HEK293 (cell line): Measurements from ENCODE around the gene TMPRSS5.

ENCODE experiments used
- CTCF ChIA-PET: fragments of 350-600 bp; formaldehyde crosslinking; extraction: SDS; loops from one replicate; lab custom pipeline; 2021; ENCODE audit warnings: antibody characterized with exemption; lab: Yijun Ruan, JAX
- POLR2A ChIA-PET: fragments of 300-600 bp; formaldehyde crosslinking; extraction: SDS; loops from one replicate; lab custom pipeline; 2020; ENCODE audit warnings: antibody characterized with exemption, inconsistent platforms; lab: Yijun Ruan, JAX
- H3K27ac ChIP-seq: fragments of 200-500 bp; sonication (Bioruptor generic); 2 replicates; pipeline ENCODE4 v1.5.1; 2014; ENCODE audit warnings: low read depth, low read length, control low read depth, inconsistent platforms; ENCODE audit errors: extremely low read depth
- H3K36me3 ChIP-seq, 2 experiments: fragments of 200-500 bp in 1 of 2; sonication (Bioruptor generic) in 1 of 2; 1 replicate in 1 of 2; 2 replicates in 1 of 2; pipeline ENCODE4 v1.5.1; 2014 to 2017; ENCODE audit warnings: inconsistent platforms in 2 of 2, low read length in 2 of 2; ENCODE audit not compliant: control insufficient read depth in 2 of 2, insufficient read depth in 1 of 2
- H3K4me1 ChIP-seq: fragments of 200-500 bp; sonication (Bioruptor generic); 2 replicates; pipeline ENCODE4 v1.5.1; 2014; ENCODE audit warnings: mild to moderate bottlenecking, low read length, inconsistent platforms; ENCODE audit not compliant: control insufficient read depth, insufficient read depth
- H3K4me3 ChIP-seq: 2 replicates; pipeline ENCODE4 v1.5.1; 2011; ENCODE audit warnings: low read depth, mild to moderate bottlenecking, control low read depth, low read length, moderate library complexity
- H3K9me3 ChIP-seq: fragments of 200-500 bp; sonication (Bioruptor generic); 2 replicates; pipeline ENCODE4 v1.5.1; 2014; ENCODE audit warnings: low read depth, low read length, inconsistent platforms; ENCODE audit not compliant: control insufficient read depth, insufficient read depth
- GLI2 ChIP-seq: fragments of 450-650 bp; formaldehyde crosslinking; IDR thresholded peaks from 2 replicates; pipeline ENCODE4; 2017; ENCODE audit warnings: missing biosample characterization, missing genetic modification characterization, low read depth, borderline replicate concordance
- IKZF3 ChIP-seq: fragments of 450-650 bp; IDR thresholded peaks from 2 replicates; pipeline ENCODE4 v1.5.0; 2018; ENCODE audit warnings: missing biosample characterization, mild to moderate bottlenecking, missing genetic modification characterization, moderate library complexity
- KLF8 ChIP-seq: fragments of 450-650 bp; formaldehyde crosslinking; IDR thresholded peaks from 2 replicates; pipeline ENCODE4 v1.5.1; 2016; ENCODE audit warnings: missing biosample characterization, missing genetic modification characterization
- YY2 ChIP-seq: fragments of 450-650 bp; formaldehyde crosslinking; IDR thresholded peaks from 2 replicates; pipeline ENCODE4 v1.5.1; 2016; ENCODE audit warnings: missing biosample characterization, missing genetic modification characterization
- ZBTB17 ChIP-seq: fragments of 450-650 bp; formaldehyde crosslinking; IDR thresholded peaks from 2 replicates; pipeline ENCODE4 v1.5.1; 2016; ENCODE audit warnings: missing biosample characterization, missing genetic modification characterization
- ZBTB21 ChIP-seq: fragments of 450-650 bp; formaldehyde crosslinking; IDR thresholded peaks from 2 replicates; pipeline ENCODE4 v1.5.1; 2017; ENCODE audit warnings: missing biosample characterization, missing genetic modification characterization
- ZFP37 ChIP-seq: fragments of 450-650 bp; formaldehyde crosslinking; IDR thresholded peaks from 2 replicates; pipeline ENCODE4 v1.5.1; 2016; ENCODE audit warnings: missing biosample characterization, missing genetic modification characterization
- ZFP69B ChIP-seq: fragments of 450-650 bp; formaldehyde crosslinking; IDR thresholded peaks from 2 replicates; pipeline ENCODE4 v1.5.1; 2016; ENCODE audit warnings: missing biosample characterization, missing genetic modification characterization
- ZIC2 ChIP-seq: fragments of 450-650 bp; formaldehyde crosslinking; IDR thresholded peaks from 2 replicates; pipeline ENCODE4 v1.5.1; 2016; ENCODE audit warnings: missing biosample characterization, missing genetic modification characterization
- ZNF10 ChIP-seq: fragments of 450-650 bp; formaldehyde crosslinking; IDR thresholded peaks from 2 replicates; pipeline ENCODE4 v1.5.1; 2017; ENCODE audit warnings: missing biosample characterization, missing genetic modification characterization
- ZNF2 ChIP-seq: fragments of 450-650 bp; formaldehyde crosslinking; IDR thresholded peaks from 2 replicates; pipeline ENCODE4 v1.5.1; 2016; ENCODE audit warnings: missing biosample characterization, missing genetic modification characterization
- ZNF239 ChIP-seq: fragments of 450-650 bp; formaldehyde crosslinking; IDR thresholded peaks from 2 replicates; pipeline ENCODE4 v1.5.1; 2016; ENCODE audit warnings: missing biosample characterization, missing genetic modification characterization
- ZNF24 ChIP-seq: fragments of 450-650 bp; formaldehyde crosslinking; IDR thresholded peaks from 2 replicates; pipeline ENCODE4 v1.5.1; 2016; ENCODE audit warnings: missing biosample characterization, missing genetic modification characterization
- ZNF266 ChIP-seq: fragments of 450-650 bp; formaldehyde crosslinking; IDR thresholded peaks from 2 replicates; pipeline ENCODE4 v1.5.1; 2016; ENCODE audit warnings: missing biosample characterization, missing genetic modification characterization, low read depth
- ZNF302 ChIP-seq: fragments of 450-650 bp; formaldehyde crosslinking; IDR thresholded peaks from 2 replicates; pipeline ENCODE4 v1.5.1; 2016; ENCODE audit warnings: missing biosample characterization, missing genetic modification characterization, low read depth
- ZNF335 ChIP-seq: fragments of 450-650 bp; formaldehyde crosslinking; conservative IDR thresholded peaks from 2 replicates; pipeline ENCODE4 v1.5.1; 2016; ENCODE audit warnings: missing biosample characterization, missing genetic modification characterization
- ZNF391 ChIP-seq: fragments of 450-650 bp; formaldehyde crosslinking; IDR thresholded peaks from 2 replicates; pipeline ENCODE4 v1.5.1; 2016; ENCODE audit warnings: low read depth, missing biosample characterization, missing genetic modification characterization, borderline replicate concordance
- ZNF394 ChIP-seq: fragments of 450-650 bp; formaldehyde crosslinking; IDR thresholded peaks from 2 replicates; pipeline ENCODE4 v1.5.1; 2016; ENCODE audit warnings: missing biosample characterization, missing genetic modification characterization, mild to moderate bottlenecking, moderate library complexity, borderline replicate concordance
- ZNF473 ChIP-seq: fragments of 450-650 bp; formaldehyde crosslinking; IDR thresholded peaks from 2 replicates; pipeline ENCODE4 v1.5.1; 2017; ENCODE audit warnings: missing biosample characterization, missing genetic modification characterization
- ZNF600 ChIP-seq: fragments of 450-650 bp; formaldehyde crosslinking; IDR thresholded peaks from 2 replicates; pipeline ENCODE4 v1.5.1; 2016; ENCODE audit warnings: missing biosample characterization, missing genetic modification characterization
- ZNF629 ChIP-seq: fragments of 450-650 bp; formaldehyde crosslinking; IDR thresholded peaks from 2 replicates; pipeline ENCODE4 v1.5.1; 2017; ENCODE audit warnings: missing biosample characterization, missing genetic modification characterization
- ZNF777 ChIP-seq: fragments of 450-650 bp; formaldehyde crosslinking; IDR thresholded peaks from 2 replicates; pipeline ENCODE4 v1.5.1; 2017; ENCODE audit warnings: missing biosample characterization, missing genetic modification characterization, borderline replicate concordance
- TF ChIP-seq, protein P1 (sequence below): fragments of 450-650 bp; formaldehyde crosslinking; IDR thresholded peaks from 2 replicates; pipeline ENCODE4 v1.5.1; 2017; ENCODE audit warnings: missing biosample characterization, missing genetic modification characterization
- TF ChIP-seq, protein P2 (sequence below): fragments of 450-650 bp; formaldehyde crosslinking; IDR thresholded peaks from 2 replicates; pipeline ENCODE4 v1.5.1; 2017; ENCODE audit warnings: missing biosample characterization, missing genetic modification characterization
- TF ChIP-seq, protein P3 (sequence below): fragments of 450-650 bp; formaldehyde crosslinking; IDR thresholded peaks from 2 replicates; pipeline ENCODE4 v1.5.1; 2016; ENCODE audit warnings: missing biosample characterization, missing genetic modification characterization
- TF ChIP-seq, protein P4 (sequence below): IDR thresholded peaks from 2 replicates; pipeline ENCODE4 v1.6.1; 2011; ENCODE audit warnings: mild to moderate bottlenecking, low read depth, low read length, borderline replicate concordance
- TF ChIP-seq, protein P5 (sequence below): fragments of 450-650 bp; formaldehyde crosslinking; IDR thresholded peaks from 2 replicates; pipeline ENCODE4 v1.5.1; 2016; ENCODE audit warnings: missing biosample characterization, missing genetic modification characterization
- TF ChIP-seq, protein P6 (sequence below): fragments of 450-650 bp; formaldehyde crosslinking; IDR thresholded peaks from 2 replicates; pipeline ENCODE4 v1.5.1; 2016; ENCODE audit warnings: missing biosample characterization, missing genetic modification characterization, low read depth

TMPRSS5 gene

DNA sequence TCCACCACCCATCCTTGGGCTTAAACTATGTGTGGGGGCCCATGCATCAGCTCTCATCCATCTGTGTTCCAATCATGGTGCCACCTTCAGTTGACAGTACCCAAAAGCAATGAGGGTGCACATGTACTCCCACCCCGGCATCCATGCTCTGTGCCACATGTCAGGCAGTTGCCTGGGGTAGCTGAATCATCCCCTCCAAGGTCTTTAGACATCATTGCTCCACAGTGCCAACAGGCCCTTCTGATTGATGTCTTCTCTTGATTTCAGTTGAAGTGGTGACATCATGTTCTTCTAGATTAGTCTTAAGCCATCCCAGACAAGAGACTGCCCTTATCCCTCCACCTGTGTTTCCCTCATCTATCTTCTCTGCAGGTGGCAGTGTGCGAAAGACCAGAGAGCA lies 42.5 kb downstream of the TMPRSS5 start:
- no peak for TF ChIP-seq ZNF777 (tag by site-specific recombination)
- TF ChIP-seq ZNF394 (tag by site-specific recombination): peak; percentile 14; the same call in 1 of the 2 replicates
- TF ChIP-seq ZNF302 (tag by site-specific recombination): no peak
- TF ChIP-seq ZNF391 (tag by site-specific recombination): no peak
- TF ChIP-seq ZFP37 (tag by site-specific recombination): peak; percentile 33; the same call in 1 of the 2 replicates
- TF ChIP-seq ZNF266 (tag by site-specific recombination): no peak
- TF ChIP-seq KLF8: 0 out of 2 replicates have a peak, but pooled peaks have one; percentile 21
- TF ChIP-seq ZBTB17 (tag by site-specific recombination): peak; percentile 81
- TF ChIP-seq ZNF629: peak; percentile 53; the same call in 1 of the 2 replicates
- TF ChIP-seq, protein P1, sequence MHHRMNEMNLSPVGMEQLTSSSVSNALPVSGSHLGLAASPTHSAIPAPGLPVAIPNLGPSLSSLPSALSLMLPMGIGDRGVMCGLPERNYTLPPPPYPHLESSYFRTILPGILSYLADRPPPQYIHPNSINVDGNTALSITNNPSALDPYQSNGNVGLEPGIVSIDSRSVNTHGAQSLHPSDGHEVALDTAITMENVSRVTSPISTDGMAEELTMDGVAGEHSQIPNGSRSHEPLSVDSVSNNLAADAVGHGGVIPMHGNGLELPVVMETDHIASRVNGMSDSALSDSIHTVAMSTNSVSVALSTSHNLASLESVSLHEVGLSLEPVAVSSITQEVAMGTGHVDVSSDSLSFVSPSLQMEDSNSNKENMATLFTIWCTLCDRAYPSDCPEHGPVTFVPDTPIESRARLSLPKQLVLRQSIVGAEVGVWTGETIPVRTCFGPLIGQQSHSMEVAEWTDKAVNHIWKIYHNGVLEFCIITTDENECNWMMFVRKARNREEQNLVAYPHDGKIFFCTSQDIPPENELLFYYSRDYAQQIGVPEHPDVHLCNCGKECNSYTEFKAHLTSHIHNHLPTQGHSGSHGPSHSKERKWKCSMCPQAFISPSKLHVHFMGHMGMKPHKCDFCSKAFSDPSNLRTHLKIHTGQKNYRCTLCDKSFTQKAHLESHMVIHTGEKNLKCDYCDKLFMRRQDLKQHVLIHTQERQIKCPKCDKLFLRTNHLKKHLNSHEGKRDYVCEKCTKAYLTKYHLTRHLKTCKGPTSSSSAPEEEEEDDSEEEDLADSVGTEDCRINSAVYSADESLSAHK: no peak
- 0 out of 2 replicates have a peak, but pooled peaks have one; percentile 12 for TF ChIP-seq ZNF10
- peak; percentile 43 for TF ChIP-seq ZNF600 (tag by site-specific recombination)
- no peak for TF ChIP-seq ZNF473
- 0 out of 2 replicates have a peak, but pooled peaks have one; percentile 25 for TF ChIP-seq ZFP69B (tag by site-specific recombination)
- TF ChIP-seq, protein P2, sequence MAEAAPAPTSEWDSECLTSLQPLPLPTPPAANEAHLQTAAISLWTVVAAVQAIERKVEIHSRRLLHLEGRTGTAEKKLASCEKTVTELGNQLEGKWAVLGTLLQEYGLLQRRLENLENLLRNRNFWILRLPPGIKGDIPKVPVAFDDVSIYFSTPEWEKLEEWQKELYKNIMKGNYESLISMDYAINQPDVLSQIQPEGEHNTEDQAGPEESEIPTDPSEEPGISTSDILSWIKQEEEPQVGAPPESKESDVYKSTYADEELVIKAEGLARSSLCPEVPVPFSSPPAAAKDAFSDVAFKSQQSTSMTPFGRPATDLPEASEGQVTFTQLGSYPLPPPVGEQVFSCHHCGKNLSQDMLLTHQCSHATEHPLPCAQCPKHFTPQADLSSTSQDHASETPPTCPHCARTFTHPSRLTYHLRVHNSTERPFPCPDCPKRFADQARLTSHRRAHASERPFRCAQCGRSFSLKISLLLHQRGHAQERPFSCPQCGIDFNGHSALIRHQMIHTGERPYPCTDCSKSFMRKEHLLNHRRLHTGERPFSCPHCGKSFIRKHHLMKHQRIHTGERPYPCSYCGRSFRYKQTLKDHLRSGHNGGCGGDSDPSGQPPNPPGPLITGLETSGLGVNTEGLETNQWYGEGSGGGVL (tag by site-specific recombination): 0 out of 2 replicates have a peak, but pooled peaks have one; percentile 6
- TF ChIP-seq YY2 (tag by site-specific recombination): 0 out of 2 replicates have a peak, but pooled peaks have one; percentile 9
- TF ChIP-seq, protein P3, sequence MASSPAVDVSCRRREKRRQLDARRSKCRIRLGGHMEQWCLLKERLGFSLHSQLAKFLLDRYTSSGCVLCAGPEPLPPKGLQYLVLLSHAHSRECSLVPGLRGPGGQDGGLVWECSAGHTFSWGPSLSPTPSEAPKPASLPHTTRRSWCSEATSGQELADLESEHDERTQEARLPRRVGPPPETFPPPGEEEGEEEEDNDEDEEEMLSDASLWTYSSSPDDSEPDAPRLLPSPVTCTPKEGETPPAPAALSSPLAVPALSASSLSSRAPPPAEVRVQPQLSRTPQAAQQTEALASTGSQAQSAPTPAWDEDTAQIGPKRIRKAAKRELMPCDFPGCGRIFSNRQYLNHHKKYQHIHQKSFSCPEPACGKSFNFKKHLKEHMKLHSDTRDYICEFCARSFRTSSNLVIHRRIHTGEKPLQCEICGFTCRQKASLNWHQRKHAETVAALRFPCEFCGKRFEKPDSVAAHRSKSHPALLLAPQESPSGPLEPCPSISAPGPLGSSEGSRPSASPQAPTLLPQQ: 0 out of 2 replicates have a peak, but pooled peaks have one; percentile 29
- TF ChIP-seq, protein P4, sequence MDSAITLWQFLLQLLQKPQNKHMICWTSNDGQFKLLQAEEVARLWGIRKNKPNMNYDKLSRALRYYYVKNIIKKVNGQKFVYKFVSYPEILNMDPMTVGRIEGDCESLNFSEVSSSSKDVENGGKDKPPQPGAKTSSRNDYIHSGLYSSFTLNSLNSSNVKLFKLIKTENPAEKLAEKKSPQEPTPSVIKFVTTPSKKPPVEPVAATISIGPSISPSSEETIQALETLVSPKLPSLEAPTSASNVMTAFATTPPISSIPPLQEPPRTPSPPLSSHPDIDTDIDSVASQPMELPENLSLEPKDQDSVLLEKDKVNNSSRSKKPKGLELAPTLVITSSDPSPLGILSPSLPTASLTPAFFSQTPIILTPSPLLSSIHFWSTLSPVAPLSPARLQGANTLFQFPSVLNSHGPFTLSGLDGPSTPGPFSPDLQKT: no peak
- TF ChIP-seq, protein P5, sequence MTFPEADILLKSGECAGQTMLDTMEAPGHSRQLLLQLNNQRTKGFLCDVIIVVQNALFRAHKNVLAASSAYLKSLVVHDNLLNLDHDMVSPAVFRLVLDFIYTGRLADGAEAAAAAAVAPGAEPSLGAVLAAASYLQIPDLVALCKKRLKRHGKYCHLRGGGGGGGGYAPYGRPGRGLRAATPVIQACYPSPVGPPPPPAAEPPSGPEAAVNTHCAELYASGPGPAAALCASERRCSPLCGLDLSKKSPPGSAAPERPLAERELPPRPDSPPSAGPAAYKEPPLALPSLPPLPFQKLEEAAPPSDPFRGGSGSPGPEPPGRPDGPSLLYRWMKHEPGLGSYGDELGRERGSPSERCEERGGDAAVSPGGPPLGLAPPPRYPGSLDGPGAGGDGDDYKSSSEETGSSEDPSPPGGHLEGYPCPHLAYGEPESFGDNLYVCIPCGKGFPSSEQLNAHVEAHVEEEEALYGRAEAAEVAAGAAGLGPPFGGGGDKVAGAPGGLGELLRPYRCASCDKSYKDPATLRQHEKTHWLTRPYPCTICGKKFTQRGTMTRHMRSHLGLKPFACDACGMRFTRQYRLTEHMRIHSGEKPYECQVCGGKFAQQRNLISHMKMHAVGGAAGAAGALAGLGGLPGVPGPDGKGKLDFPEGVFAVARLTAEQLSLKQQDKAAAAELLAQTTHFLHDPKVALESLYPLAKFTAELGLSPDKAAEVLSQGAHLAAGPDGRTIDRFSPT (tag by site-specific recombination): peak; percentile 50
- TF ChIP-seq GLI2 (tag by site-specific recombination): no peak
- no peak for TF ChIP-seq ZNF239
- peak; percentile 60 for TF ChIP-seq ZNF335 (tag by site-specific recombination)
- 0 out of 2 replicates have a peak, but pooled peaks have one; percentile 7 for TF ChIP-seq ZIC2 (tag by site-specific recombination)
- TF ChIP-seq, protein P6, sequence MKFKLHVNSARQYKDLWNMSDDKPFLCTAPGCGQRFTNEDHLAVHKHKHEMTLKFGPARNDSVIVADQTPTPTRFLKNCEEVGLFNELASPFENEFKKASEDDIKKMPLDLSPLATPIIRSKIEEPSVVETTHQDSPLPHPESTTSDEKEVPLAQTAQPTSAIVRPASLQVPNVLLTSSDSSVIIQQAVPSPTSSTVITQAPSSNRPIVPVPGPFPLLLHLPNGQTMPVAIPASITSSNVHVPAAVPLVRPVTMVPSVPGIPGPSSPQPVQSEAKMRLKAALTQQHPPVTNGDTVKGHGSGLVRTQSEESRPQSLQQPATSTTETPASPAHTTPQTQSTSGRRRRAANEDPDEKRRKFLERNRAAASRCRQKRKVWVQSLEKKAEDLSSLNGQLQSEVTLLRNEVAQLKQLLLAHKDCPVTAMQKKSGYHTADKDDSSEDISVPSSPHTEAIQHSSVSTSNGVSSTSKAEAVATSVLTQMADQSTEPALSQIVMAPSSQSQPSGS (tag by site-specific recombination): peak; percentile 51; the same call in 1 of the 2 replicates
- 0 out of 2 replicates have a peak, but pooled peaks have one; percentile 3 for TF ChIP-seq ZNF24 (tag by site-specific recombination)
- TF ChIP-seq ZBTB21 (tag by site-specific recombination): 0 out of 2 replicates have a peak, but pooled peaks have one; percentile 12
- no peak for TF ChIP-seq ZNF2 (tag by site-specific recombination)
- peak; percentile 28; the same call in 1 of the 2 replicates for TF ChIP-seq IKZF3
- H3K27ac ChIP-seq: no peak overlapping the region
- H3K36me3 ChIP-seq: no peaks in the 10 kb centered on the region
- H3K4me1 ChIP-seq: no peaks in the 10 kb centered on the region; the same call in 1 of the 2 replicates
- ChIA-PET POLR2A (no interaction called here), CTCF (interaction anchor here (0.5 to 1.1 kb wide), 2 partner anchors 50 to 357 kb away, joined by 3 to 5 read pairs; no protein-coding TSS in a partner anchor)
- H3K9me3 ChIP-seq: no peaks in the 10 kb centered on the region
- no peak overlapping the region for H3K4me3 ChIP-seq
